Caco-2 (cell line): Measurements from ENCODE around the gene STRN3. TPM values are rescaled to one million over a fixed set of nuclear protein-coding genes. Genes with fewer than 3 reads are reported as not detected.

Experiments
- BruUV-seq: library from RNA; stranded (reverse); fragments of 400-500 nt; replicated peaks from 2 replicates; lab custom pipeline; 2021; lab: Mats Ljungman, UMichigan
- CTCF ChIA-PET: fragments of 300-600 bp; sonication (Branson Sonifier 250); formaldehyde crosslinking; loops from one replicate; lab custom pipeline; 2022; ENCODE audit warnings: antibody characterized with exemption; lab: Charles Lee
- POLR2A ChIA-PET: fragments of 300-600 bp; sonication (Branson Sonifier 250); formaldehyde crosslinking; loops from one replicate; lab custom pipeline; 2022; ENCODE audit warnings: antibody characterized with exemption; lab: Charles Lee
- DNase-seq, 2 experiments: peaks; one replicate each; pipeline versions ENCODE4 v3.0.0 to v3.0.0-alpha.2; 2020 to 2022
- H3K27me3 ChIP-seq: replicated peaks from 2 replicates; pipeline ENCODE4 v1.6.0; 2011; ENCODE audit warnings: low read length; ENCODE audit not compliant: control insufficient read depth, insufficient read depth
- H3K36me3 ChIP-seq: 2 replicates; pipeline ENCODE4 v1.5.1; 2011; ENCODE audit warnings: low read length; ENCODE audit not compliant: control insufficient read depth, insufficient read depth
- H3K4me1 ChIP-seq: fragments of 250-450 bp; sonication (Bioruptor Pico); 2 replicates; pipeline ENCODE4 v1.5.1; 2020; ENCODE audit warnings: mild to moderate bottlenecking
- H3K4me3 ChIP-seq: 2 replicates; pipeline ENCODE4 v1.5.1; 2011; ENCODE audit warnings: low read depth, mild to moderate bottlenecking, control low read depth, low read length
- H3K9me3 ChIP-seq: fragments of 250-450 bp; sonication (Bioruptor Pico); 2 replicates; pipeline ENCODE4 v1.5.1; 2020; ENCODE audit warnings: mild to moderate bottlenecking, moderate library complexity
- H3K27ac Mint-ChIP-seq: one replicate; pipeline ENCODE4 v1.8.0; 2022; ENCODE audit warnings: mixed read lengths; ENCODE audit not compliant: unreplicated experiment
- H3K27me3 Mint-ChIP-seq: one replicate; pipeline ENCODE4 v1.8.0; 2022; ENCODE audit warnings: mixed read lengths; ENCODE audit not compliant: insufficient read depth, unreplicated experiment
- H3K36me3 Mint-ChIP-seq: one replicate; pipeline ENCODE4 v1.8.0; 2022; ENCODE audit warnings: mild to moderate bottlenecking, mixed read lengths; ENCODE audit not compliant: insufficient read depth, unreplicated experiment
- H3K4me1 Mint-ChIP-seq: one replicate; pipeline ENCODE4 v1.8.0; 2022; ENCODE audit warnings: low read depth, mixed read lengths; ENCODE audit not compliant: unreplicated experiment
- H3K4me3 Mint-ChIP-seq: one replicate; pipeline ENCODE4 v1.8.0; 2022; ENCODE audit warnings: mild to moderate bottlenecking, moderate library complexity, mixed read lengths; ENCODE audit not compliant: unreplicated experiment
- H3K9me3 Mint-ChIP-seq: one replicate; pipeline ENCODE4 v1.8.0; 2022; ENCODE audit warnings: mixed read lengths; ENCODE audit not compliant: unreplicated experiment
- intact Hi-C: fragments of 100-400 bp; cut with micrococcal nuclease; formaldehyde crosslinking; loops from one replicate; pipeline ENCODE4 v1.10.0; 2022; ENCODE audit not compliant: unreplicated experiment
- total RNA-seq: library from RNA; stranded (reverse); gene quantifications from 2 replicates; pipeline ENCODE4 v1.2.3, GENCODE V29; 2022
- TF ChIP-seq, protein P1 (sequence below), 2 experiments: fragments of 200-600 bp in 1 of 2; IDR thresholded peaks; 1 replicate in 1 of 2; 2 replicates in 1 of 2; pipeline versions ENCODE4 v1.5.1 to v1.8.0; 2011 to 2022; ENCODE audit warnings: antibody characterized with exemption in 1 of 2, control low read depth in 1 of 2, inconsistent platforms in 1 of 2, low read depth in 1 of 2, low read length in 1 of 2, mild to moderate bottlenecking in 1 of 2, moderate library complexity in 1 of 2; ENCODE audit not compliant: insufficient read depth in 1 of 2, severe bottlenecking in 1 of 2, unreplicated experiment in 1 of 2

The STRN3 gene
- total RNA-seq, 1 experiment from 2014 or later = 38.0 TPM

DNA sequence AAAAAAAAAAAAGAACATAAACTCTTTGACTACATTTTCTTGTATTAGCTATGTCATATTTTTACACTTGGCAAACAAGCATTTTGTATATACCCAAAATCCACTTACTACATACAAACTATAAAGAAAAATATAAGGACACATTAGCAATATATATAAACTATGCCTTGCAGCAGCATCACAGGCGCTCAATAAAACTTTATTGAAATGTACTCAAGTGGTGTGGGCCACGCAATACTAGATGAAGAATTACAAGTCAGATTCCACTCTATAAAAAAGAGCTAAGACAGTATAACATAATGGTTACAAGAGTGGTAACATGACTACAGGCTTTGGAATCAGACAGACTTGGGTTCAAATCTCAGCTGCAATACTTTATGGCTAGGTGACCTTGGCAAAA, 3.8 kb downstream of the STRN3 start:
- peaks cover 32% of the 10 kb centered on the region for H3K36me3 Mint-ChIP-seq
- no TSS peak for BruUV-seq
- H3K4me3 Mint-ChIP-seq = no peak overlapping the region
- intact Hi-C loops = no loop called here
- no peaks in the 10 kb centered on the region for H3K9me3 Mint-ChIP-seq
- no peaks in the 10 kb centered on the region for H3K27me3 Mint-ChIP-seq
- CTCF ChIA-PET = no interaction called here
- POLR2A ChIA-PET = no interaction called here
- TF ChIP-seq, protein P1, sequence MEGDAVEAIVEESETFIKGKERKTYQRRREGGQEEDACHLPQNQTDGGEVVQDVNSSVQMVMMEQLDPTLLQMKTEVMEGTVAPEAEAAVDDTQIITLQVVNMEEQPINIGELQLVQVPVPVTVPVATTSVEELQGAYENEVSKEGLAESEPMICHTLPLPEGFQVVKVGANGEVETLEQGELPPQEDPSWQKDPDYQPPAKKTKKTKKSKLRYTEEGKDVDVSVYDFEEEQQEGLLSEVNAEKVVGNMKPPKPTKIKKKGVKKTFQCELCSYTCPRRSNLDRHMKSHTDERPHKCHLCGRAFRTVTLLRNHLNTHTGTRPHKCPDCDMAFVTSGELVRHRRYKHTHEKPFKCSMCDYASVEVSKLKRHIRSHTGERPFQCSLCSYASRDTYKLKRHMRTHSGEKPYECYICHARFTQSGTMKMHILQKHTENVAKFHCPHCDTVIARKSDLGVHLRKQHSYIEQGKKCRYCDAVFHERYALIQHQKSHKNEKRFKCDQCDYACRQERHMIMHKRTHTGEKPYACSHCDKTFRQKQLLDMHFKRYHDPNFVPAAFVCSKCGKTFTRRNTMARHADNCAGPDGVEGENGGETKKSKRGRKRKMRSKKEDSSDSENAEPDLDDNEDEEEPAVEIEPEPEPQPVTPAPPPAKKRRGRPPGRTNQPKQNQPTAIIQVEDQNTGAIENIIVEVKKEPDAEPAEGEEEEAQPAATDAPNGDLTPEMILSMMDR (IDR thresholded peaks at IDR 0.05; ENCODE audit: insufficient read depth in 1 of 2, low read depth in 1 of 2, low read length in 1 of 2, severe bottlenecking in 1 of 2, unreplicated experiment in 1 of 2) = no peak
- Histone ChIP-seq H3K9me3 (no peaks in the 10 kb centered on the region), H3K4me1 (peaks cover 4% of the 10 kb centered on the region; the same call in 1 of the 2 replicates), H3K4me3 (no peak overlapping the region), H3K36me3 (no peaks in the 10 kb centered on the region; the same call in 1 of the 2 replicates), H3K27me3 (no peaks in the 10 kb centered on the region)
- H3K27ac Mint-ChIP-seq = no peak overlapping the region
- H3K4me1 Mint-ChIP-seq = peaks cover 11% of the 10 kb centered on the region
- DNase-seq = no peak

DNA sequence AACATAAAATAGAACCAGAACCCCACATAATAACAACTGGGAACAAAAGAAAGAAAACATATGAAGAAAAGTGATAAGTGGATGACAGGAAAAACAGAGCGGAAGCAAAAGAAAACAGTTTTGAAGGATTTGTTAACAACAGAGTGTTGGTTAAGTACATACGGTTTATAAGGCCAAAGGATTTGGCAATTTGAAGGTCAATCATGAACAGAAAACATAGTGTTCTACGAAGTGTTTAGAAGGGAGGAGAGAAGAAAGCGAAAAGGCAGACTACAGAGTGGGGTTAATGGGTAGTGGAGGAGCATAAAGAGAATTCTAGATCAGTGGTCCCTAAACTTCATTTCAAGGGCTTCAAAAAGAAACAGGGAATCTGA, 4.6 kb downstream of the STRN3 start:
- Mint-ChIP-seq H3K27me3 (no peaks in the 10 kb centered on the region), H3K36me3 (peaks cover 25% of the 10 kb centered on the region), H3K4me1 (peaks cover 11% of the 10 kb centered on the region), H3K4me3 (no peak overlapping the region), H3K27ac (no peak overlapping the region), H3K9me3 (no peaks in the 10 kb centered on the region)
- Histone ChIP-seq H3K4me1 (peaks cover 4% of the 10 kb centered on the region; the same call in 1 of the 2 replicates), H3K36me3 (no peaks in the 10 kb centered on the region; the same call in 1 of the 2 replicates), H3K27me3 (no peaks in the 10 kb centered on the region), H3K9me3 (no peaks in the 10 kb centered on the region), H3K4me3 (no peak overlapping the region)
- no peak for DNase-seq
- intact Hi-C loops = no loop called here
- ChIA-PET CTCF (no interaction called here), POLR2A (no interaction called here)
- no TSS peak for BruUV-seq
- TF ChIP-seq, protein P1 (IDR thresholded peaks at IDR 0.05; ENCODE audit: insufficient read depth in 1 of 2, low read depth in 1 of 2, low read length in 1 of 2, severe bottlenecking in 1 of 2, unreplicated experiment in 1 of 2) = no peak

DNA sequence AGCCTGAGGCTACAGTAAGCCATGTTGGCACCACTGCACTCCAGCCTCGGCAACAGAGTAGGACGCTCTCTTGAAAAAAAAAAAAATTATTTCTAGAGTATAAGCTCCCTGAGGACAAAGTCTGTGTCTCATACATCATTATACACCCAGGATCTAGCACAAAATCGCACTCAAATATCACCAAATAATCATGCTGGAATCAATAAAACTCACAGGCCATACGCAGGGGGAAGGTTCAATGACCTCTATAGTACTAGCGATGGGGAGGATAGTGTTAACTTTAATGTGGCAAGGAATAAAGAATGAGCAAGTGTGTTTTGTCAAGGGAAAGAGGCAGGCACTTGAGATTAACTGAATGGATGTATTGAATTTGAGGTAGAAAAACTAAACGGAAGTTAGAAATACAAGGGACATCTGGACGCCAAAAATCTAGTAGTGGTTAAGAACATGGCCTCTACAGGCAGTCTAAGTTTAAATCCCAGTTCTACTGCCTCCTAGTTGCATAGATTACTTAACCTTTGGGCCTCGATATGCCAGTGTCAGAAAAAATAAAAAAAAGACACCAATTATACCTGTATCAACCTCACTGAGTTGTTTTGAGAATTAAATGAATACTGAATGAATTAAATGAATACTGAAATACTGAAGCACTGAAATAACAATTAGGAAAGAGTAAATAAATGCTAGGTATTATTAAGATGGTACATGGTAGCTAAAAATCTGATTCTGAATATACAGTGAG, 5.2 kb downstream of the STRN3 start:
- Histone ChIP-seq H3K4me1 (peaks cover 4% of the 10 kb centered on the region; the same call in 1 of the 2 replicates), H3K9me3 (no peaks in the 10 kb centered on the region), H3K36me3 (no peaks in the 10 kb centered on the region; the same call in 1 of the 2 replicates), H3K4me3 (no peak overlapping the region), H3K27me3 (no peaks in the 10 kb centered on the region)
- H3K27me3 Mint-ChIP-seq = no peaks in the 10 kb centered on the region
- no peak overlapping the region for H3K4me3 Mint-ChIP-seq
- H3K4me1 Mint-ChIP-seq = peaks cover 11% of the 10 kb centered on the region
- no peak overlapping the region for H3K27ac Mint-ChIP-seq
- TF ChIP-seq, protein P1 (IDR thresholded peaks at IDR 0.05; ENCODE audit: insufficient read depth in 1 of 2, low read depth in 1 of 2, low read length in 1 of 2, severe bottlenecking in 1 of 2, unreplicated experiment in 1 of 2) = no peak
- DNase-seq = no peak
- no peaks in the 10 kb centered on the region for H3K9me3 Mint-ChIP-seq
- CTCF ChIA-PET = no interaction called here
- peaks cover 23% of the 10 kb centered on the region for H3K36me3 Mint-ChIP-seq
- intact Hi-C loops = no loop called here
- POLR2A ChIA-PET = no interaction called here
- BruUV-seq = no TSS peak
